ENCODE measurements around the gene PAPPA2.
A peak's percentile ranks its signal among the peaks of the same experiment; 100 is the strongest.

The PAPPA2 gene

GRCh38 chr1:176536588-176536987 lies 73.6 kb downstream of the PAPPA2 start:
- DNase-seq (ENCODE audit: low read depth) = no peak
- no peak overlapping the region for H3K4me3 ChIP-seq (ENCODE audit: low read length)
- TF ChIP-seq CTCF (conservative IDR thresholded peaks at IDR 0.05; ENCODE audit: low read depth, low read length) = no peak

- peak; percentile 76 for DNase-seq (ENCODE audit: low read depth)
- no peak for TF ChIP-seq CTCF (conservative IDR thresholded peaks at IDR 0.05; ENCODE audit: low read depth, low read length)
- no peak overlapping the region for H3K4me3 ChIP-seq (ENCODE audit: low read length)
Measured at GRCh38 chr1:176539018-176539417, 76.0 kb downstream of the PAPPA2 start.

- DNase-seq (ENCODE audit: low read depth) = no peak
- no peak overlapping the region for H3K4me3 ChIP-seq (ENCODE audit: low read length)
- no peak for TF ChIP-seq CTCF (conservative IDR thresholded peaks at IDR 0.05; ENCODE audit: low read depth, low read length)
Measured at GRCh38 chr1:176540428-176540827, 77.5 kb downstream of the PAPPA2 start.

- peak; percentile 11 for DNase-seq (ENCODE audit: low read depth)
- TF ChIP-seq CTCF (conservative IDR thresholded peaks at IDR 0.05; ENCODE audit: low read depth, low read length) = no peak
- no peak overlapping the region for H3K4me3 ChIP-seq (ENCODE audit: low read length)
Measured at GRCh38 chr1:176541663-176542062, 78.7 kb downstream of the PAPPA2 start.

GRCh38 chr1:176542352-176542751 lies 79.4 kb downstream of the PAPPA2 start:
- TF ChIP-seq CTCF (conservative IDR thresholded peaks at IDR 0.05; ENCODE audit: low read depth, low read length) = no peak

GRCh38 chr1:176543360-176544129 lies 80.6 kb downstream of the PAPPA2 start:
- H3K4me3 ChIP-seq (ENCODE audit: low read length) = no peak overlapping the region
- DNase-seq (ENCODE audit: low read depth) = no peak
- TF ChIP-seq CTCF (conservative IDR thresholded peaks at IDR 0.05; ENCODE audit: low read depth, low read length) = no peak

More at GRCh38 chr1:176542352-176542751, 79.4 kb downstream of the PAPPA2 start:
- no peak for DNase-seq (ENCODE audit: low read depth)
- no peak overlapping the region for H3K4me3 ChIP-seq (ENCODE audit: low read length)

- no peak for TF ChIP-seq CTCF (conservative IDR thresholded peaks at IDR 0.05; ENCODE audit: low read depth, low read length)
- H3K4me3 ChIP-seq (ENCODE audit: low read length) = no peak overlapping the region
- no peak for DNase-seq (ENCODE audit: low read depth)
Measured at GRCh38 chr1:176545034-176545639, 82.2 kb downstream of the PAPPA2 start.

All from retinal pigment epithelial cell (primary cell).